HepG2 (cell line): ENCODE measurements around the gene SBK3. TPM values are rescaled to one million over a fixed set of nuclear protein-coding genes. Genes with fewer than 3 reads are reported as not detected.

ENCODE experiments used
- EHMT2 ChIP-seq: fragments of 200-600 bp; sonication (generic); IDR thresholded peaks from 2 replicates; pipeline ENCODE4 v1.7.0; 2017; ENCODE audit warnings: antibody characterized with exemption, low read depth, low read length, borderline replicate concordance
- HES4 ChIP-seq: sonication (generic); formaldehyde crosslinking; IDR thresholded peaks from 2 replicates; pipeline ENCODE4 v1.9.0; 2021; ENCODE audit warnings: mild to moderate bottlenecking, missing genetic modification reagents, borderline replicate concordance
- HIVEP1 ChIP-seq: sonication (generic); formaldehyde crosslinking; IDR thresholded peaks from 2 replicates; pipeline ENCODE4 v1.4.0; 2020; ENCODE audit warnings: mild to moderate bottlenecking, missing genetic modification reagents
- JDP2 ChIP-seq: sonication (generic); formaldehyde crosslinking; IDR thresholded peaks from 2 replicates; pipeline ENCODE4 v1.8.1; 2022; ENCODE audit warnings: missing genetic modification reagents, borderline replicate concordance
- MIER2 ChIP-seq: IDR thresholded peaks from 2 replicates; pipeline ENCODE4 v1.6.1; 2016; ENCODE audit warnings: missing biosample characterization, missing genetic modification reagents
- TSC22D2 ChIP-seq: sonication (generic); formaldehyde crosslinking; IDR thresholded peaks from 2 replicates; pipeline ENCODE4 v1.5.1; 2020; ENCODE audit warnings: missing genetic modification reagents, mild to moderate bottlenecking, borderline replicate concordance
- ZFP91 ChIP-seq: sonication (generic); formaldehyde crosslinking; IDR thresholded peaks from 2 replicates; pipeline ENCODE4 v1.9.0; 2022; ENCODE audit warnings: missing genetic modification reagents, mild to moderate bottlenecking, borderline replicate concordance
- ZNF331 ChIP-seq: sonication (generic); formaldehyde crosslinking; IDR thresholded peaks from 2 replicates; pipeline ENCODE4 v1.4.0; 2020; ENCODE audit warnings: missing genetic modification reagents
- ZNF34 ChIP-seq: sonication (generic); formaldehyde crosslinking; IDR thresholded peaks from 2 replicates; pipeline ENCODE4 v1.4.0; 2020; ENCODE audit warnings: mild to moderate bottlenecking, missing genetic modification reagents, borderline replicate concordance
- ZNF503 ChIP-seq: sonication (generic); formaldehyde crosslinking; IDR thresholded peaks from 2 replicates; pipeline ENCODE4 v1.4.0; 2020; ENCODE audit warnings: missing genetic modification reagents
- polyA plus RNA-seq, 8 experiments: library from polyadenylated mRNA; depleted of rRNA in 3 of 8; stranded (reverse) in 7 of 8; unstranded in 1 of 8; fragments of >200 nt; fragmentation: Illumina TruSeq in 4 of 8; extraction: Trizol in 4 of 8; gene quantifications; 2 replicates each; pipeline versions ENCODE4 v1.2.1 to v1.2.3, GENCODE V29; 2011 to 2016; ENCODE audit warnings: low read depth in 4 of 8, missing spikeins in 1 of 8, mixed read lengths in 1 of 8; ENCODE audit not compliant: insufficient read depth in 1 of 8
- total RNA-seq, 5 experiments: library from RNA; depleted of rRNA; stranded (reverse); fragments of >200 nt; fragmentation: Illumina TruSeq; extraction: Trizol; gene quantifications; 2 replicates each; pipeline ENCODE4 v1.2.3, GENCODE V29; 2016; ENCODE audit warnings: low read depth in 1 of 5
- TF ChIP-seq, protein P1 (sequence below): sonication (generic); formaldehyde crosslinking; IDR thresholded peaks from 2 replicates; pipeline ENCODE4 v1.4.0; 2020; ENCODE audit warnings: mild to moderate bottlenecking, missing genetic modification reagents
- TF ChIP-seq, protein P2 (sequence below): IDR thresholded peaks from 2 replicates; pipeline ENCODE4 v1.4.0; 2020; ENCODE audit warnings: mild to moderate bottlenecking, missing genetic modification reagents
- TF ChIP-seq, protein P3 (sequence below): sonication (generic); formaldehyde crosslinking; IDR thresholded peaks from 2 replicates; pipeline ENCODE4 v1.8.1; 2023; ENCODE audit warnings: mild to moderate bottlenecking, missing genetic modification reagents
- TF ChIP-seq, protein P4 (sequence below): sonication (generic); formaldehyde crosslinking; IDR thresholded peaks from 2 replicates; pipeline ENCODE4 v1.4.0; 2020; ENCODE audit warnings: mild to moderate bottlenecking, missing genetic modification reagents

Gene SBK3
- total and polyA plus RNA-seq, 2 of the 13 experiments (the other 11 are each of a cell fraction or from before 2014, with no cell fraction given): 0.66 to 0.77 TPM

DNA sequence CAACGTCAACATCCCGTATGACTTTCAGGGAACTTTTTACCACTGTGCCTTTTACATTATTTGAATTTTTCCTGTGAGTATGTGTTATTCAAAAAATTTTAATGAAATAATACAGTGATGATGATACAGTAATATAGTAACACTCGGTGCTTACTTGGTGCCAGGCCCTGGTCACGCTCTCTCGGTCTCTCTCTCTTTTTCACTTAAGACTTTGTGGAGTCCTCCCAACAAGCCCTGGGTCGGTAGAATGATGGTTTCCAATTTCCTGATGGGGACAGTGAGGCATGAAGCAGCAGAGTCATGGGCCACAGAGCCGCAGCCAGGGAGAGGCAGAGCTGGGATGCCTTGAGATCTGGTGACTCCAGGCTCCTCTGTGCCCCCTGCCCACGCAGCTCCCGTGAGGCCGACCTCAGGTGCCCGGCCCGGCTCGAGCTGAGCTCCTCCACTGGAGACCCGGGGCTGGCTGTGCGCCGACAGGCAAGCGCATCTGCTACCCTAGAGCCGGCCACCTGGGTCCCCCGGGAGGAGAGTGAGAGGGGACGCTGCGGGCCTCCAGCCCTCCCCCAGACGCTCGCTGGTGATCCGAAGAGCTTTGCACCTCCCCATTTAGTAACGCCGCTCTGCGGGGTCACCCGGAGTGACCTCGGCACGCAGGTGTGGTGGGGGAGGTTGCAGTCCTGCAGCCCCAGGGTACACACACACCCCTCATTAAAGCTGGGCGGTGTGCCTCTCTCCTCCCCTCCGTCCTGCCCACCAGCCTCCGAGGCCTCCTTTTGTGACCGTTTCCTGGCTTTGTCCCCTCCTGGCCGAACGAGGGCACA is 4.4 kb upstream of the SBK3 start (continued):
- TF ChIP-seq, protein P1, sequence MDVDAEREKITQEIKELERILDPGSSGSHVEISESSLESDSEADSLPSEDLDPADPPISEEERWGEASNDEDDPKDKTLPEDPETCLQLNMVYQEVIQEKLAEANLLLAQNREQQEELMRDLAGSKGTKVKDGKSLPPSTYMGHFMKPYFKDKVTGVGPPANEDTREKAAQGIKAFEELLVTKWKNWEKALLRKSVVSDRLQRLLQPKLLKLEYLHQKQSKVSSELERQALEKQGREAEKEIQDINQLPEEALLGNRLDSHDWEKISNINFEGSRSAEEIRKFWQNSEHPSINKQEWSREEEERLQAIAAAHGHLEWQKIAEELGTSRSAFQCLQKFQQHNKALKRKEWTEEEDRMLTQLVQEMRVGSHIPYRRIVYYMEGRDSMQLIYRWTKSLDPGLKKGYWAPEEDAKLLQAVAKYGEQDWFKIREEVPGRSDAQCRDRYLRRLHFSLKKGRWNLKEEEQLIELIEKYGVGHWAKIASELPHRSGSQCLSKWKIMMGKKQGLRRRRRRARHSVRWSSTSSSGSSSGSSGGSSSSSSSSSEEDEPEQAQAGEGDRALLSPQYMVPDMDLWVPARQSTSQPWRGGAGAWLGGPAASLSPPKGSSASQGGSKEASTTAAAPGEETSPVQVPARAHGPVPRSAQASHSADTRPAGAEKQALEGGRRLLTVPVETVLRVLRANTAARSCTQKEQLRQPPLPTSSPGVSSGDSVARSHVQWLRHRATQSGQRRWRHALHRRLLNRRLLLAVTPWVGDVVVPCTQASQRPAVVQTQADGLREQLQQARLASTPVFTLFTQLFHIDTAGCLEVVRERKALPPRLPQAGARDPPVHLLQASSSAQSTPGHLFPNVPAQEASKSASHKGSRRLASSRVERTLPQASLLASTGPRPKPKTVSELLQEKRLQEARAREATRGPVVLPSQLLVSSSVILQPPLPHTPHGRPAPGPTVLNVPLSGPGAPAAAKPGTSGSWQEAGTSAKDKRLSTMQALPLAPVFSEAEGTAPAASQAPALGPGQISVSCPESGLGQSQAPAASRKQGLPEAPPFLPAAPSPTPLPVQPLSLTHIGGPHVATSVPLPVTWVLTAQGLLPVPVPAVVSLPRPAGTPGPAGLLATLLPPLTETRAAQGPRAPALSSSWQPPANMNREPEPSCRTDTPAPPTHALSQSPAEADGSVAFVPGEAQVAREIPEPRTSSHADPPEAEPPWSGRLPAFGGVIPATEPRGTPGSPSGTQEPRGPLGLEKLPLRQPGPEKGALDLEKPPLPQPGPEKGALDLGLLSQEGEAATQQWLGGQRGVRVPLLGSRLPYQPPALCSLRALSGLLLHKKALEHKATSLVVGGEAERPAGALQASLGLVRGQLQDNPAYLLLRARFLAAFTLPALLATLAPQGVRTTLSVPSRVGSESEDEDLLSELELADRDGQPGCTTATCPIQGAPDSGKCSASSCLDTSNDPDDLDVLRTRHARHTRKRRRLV: no peak
- TF ChIP-seq, protein P2, sequence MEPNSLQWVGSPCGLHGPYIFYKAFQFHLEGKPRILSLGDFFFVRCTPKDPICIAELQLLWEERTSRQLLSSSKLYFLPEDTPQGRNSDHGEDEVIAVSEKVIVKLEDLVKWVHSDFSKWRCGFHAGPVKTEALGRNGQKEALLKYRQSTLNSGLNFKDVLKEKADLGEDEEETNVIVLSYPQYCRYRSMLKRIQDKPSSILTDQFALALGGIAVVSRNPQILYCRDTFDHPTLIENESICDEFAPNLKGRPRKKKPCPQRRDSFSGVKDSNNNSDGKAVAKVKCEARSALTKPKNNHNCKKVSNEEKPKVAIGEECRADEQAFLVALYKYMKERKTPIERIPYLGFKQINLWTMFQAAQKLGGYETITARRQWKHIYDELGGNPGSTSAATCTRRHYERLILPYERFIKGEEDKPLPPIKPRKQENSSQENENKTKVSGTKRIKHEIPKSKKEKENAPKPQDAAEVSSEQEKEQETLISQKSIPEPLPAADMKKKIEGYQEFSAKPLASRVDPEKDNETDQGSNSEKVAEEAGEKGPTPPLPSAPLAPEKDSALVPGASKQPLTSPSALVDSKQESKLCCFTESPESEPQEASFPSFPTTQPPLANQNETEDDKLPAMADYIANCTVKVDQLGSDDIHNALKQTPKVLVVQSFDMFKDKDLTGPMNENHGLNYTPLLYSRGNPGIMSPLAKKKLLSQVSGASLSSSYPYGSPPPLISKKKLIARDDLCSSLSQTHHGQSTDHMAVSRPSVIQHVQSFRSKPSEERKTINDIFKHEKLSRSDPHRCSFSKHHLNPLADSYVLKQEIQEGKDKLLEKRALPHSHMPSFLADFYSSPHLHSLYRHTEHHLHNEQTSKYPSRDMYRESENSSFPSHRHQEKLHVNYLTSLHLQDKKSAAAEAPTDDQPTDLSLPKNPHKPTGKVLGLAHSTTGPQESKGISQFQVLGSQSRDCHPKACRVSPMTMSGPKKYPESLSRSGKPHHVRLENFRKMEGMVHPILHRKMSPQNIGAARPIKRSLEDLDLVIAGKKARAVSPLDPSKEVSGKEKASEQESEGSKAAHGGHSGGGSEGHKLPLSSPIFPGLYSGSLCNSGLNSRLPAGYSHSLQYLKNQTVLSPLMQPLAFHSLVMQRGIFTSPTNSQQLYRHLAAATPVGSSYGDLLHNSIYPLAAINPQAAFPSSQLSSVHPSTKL (CRISPR knock-in tag): no peak; the same call in 1 of the 2 replicates
- TF ChIP-seq EHMT2 (no peak), HES4 (CRISPR knock-in tag) (no peak), ZNF331 (CRISPR knock-in tag) (peak; percentile 11; the same call in 1 of the 2 replicates), HIVEP1 (CRISPR knock-in tag) (0 out of 2 replicates have a peak, but pooled peaks have one; percentile 27), MIER2 (no peak), ZNF503 (CRISPR knock-in tag) (no peak), TSC22D2 (CRISPR knock-in tag) (no peak), ZNF34 (CRISPR knock-in tag) (no peak), JDP2 (CRISPR knock-in tag) (no peak), ZFP91 (CRISPR knock-in tag) (peak; percentile 39; the same call in 1 of the 2 replicates)
- TF ChIP-seq, protein P3, sequence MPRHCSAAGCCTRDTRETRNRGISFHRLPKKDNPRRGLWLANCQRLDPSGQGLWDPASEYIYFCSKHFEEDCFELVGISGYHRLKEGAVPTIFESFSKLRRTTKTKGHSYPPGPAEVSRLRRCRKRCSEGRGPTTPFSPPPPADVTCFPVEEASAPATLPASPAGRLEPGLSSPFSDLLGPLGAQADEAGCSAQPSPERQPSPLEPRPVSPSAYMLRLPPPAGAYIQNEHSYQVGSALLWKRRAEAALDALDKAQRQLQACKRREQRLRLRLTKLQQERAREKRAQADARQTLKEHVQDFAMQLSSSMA (CRISPR knock-in tag): no peak
- TF ChIP-seq, protein P4, sequence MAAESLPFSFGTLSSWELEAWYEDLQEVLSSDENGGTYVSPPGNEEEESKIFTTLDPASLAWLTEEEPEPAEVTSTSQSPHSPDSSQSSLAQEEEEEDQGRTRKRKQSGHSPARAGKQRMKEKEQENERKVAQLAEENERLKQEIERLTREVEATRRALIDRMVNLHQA: no peak
